ENCODE results near the gene PPP1R3E.
"Not testable (repeated sequence)": the region's sequence is repeated elsewhere in the genome, so short reads cannot be mapped to it uniquely, and the experiment has no call there.

Gene PPP1R3E, protein sequence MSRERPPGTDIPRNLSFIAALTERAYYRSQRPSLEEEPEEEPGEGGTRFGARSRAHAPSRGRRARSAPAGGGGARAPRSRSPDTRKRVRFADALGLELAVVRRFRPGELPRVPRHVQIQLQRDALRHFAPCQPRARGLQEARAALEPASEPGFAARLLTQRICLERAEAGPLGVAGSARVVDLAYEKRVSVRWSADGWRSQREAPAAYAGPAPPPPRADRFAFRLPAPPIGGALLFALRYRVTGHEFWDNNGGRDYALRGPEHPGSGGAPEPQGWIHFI

GRCh38 chr14:23302290-23303225 is at the start of gene PPP1R3E:
Gene PPP1R3E, minus strand, starts transcription at chr14:23302859. Its CDS starts 283 bp downstream, at chr14:23302576.
- DNase-seq (ENCODE audit: low read depth) = peak; percentile 79

GRCh38 chr14:23351681-23352505 is 49.2 kb upstream of the PPP1R3E start:
- no peak for DNase-seq (ENCODE audit: low read depth)

DNA sequence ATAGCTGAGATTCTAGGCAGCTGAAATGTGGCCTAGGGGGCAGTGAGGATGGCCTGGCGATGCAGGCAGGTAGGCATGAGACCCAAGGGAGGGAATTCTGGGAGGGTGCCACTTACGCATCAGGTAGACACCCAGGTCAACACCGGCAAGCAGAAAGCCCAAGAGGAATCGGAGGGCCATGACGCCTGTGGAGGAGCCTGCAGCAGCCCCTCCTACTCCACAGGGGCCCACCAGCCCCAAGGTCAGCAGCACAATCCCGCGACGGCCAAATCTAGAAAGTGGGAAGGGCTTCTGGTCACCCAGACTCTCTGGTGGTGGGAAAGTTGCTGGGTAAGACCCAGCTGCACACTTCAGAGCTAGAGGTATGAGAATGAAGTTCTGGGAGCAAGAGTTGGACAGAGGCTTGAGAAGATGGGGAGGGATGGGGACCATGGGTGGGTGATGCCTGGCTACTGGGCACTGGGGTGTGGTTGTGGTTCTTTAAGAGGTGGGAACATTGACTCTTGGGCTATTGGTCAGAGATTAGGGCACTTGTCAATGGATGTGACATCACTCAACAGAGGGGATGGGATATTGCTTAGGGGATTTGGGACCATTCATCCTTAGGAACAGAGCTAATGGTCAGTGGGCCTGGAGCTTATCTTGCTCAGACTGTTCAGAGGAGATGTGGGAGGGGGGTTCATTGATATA is 46.6 kb upstream of the PPP1R3E start:
- no peak for DNase-seq (ENCODE audit: low read depth)

- DNase-seq (ENCODE audit: low read depth) = no peak
Observed at GRCh38 chr14:23348297-23348655, 45.6 kb upstream of the PPP1R3E start.

- no peak for DNase-seq (ENCODE audit: low read depth)
Observed at GRCh38 chr14:23347406-23348296, 45.0 kb upstream of the PPP1R3E start.

- no peak for DNase-seq (ENCODE audit: low read depth)
Observed at GRCh38 chr14:23346693-23347405, 44.2 kb upstream of the PPP1R3E start.

DNA sequence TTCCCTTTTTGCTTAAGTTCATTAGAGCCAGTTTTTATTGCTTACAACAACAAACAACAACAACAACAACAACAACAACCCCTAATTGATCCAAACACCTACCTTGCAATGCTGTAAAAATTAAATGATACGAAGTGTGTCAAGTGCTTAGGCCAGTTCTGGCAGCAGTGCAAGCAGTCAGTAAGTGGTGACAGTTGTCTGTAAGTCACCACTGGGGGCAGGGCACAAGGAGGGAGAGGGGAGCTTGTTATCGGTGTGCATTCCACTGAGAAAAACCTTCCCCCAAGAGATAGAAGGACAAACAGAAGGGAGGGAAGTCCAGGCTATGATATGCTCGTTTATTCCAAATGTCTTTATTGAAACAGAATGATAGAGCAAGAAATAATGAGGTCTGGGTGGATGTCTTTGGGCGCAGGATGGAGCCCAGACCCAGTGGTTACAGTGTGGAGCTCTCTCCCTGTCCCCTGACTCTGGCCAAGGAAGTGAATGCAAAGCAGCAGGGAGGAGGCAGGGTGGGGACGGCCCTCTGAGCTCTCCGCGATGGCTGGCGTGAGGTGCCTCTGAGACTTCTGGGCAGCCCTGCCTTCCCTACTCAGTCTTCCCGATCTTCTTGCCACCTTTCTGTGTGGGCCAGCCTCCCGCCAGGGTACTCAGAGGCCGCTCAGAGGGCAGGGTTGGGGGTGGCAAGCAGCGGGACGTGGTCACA is 43.5 kb upstream of the PPP1R3E start:
- DNase-seq (ENCODE audit: low read depth) = no peak

GRCh38 chr14:23344481-23344880 is 41.8 kb upstream of the PPP1R3E start:
- DNase-seq (ENCODE audit: low read depth) = no peak

GRCh38 chr14:23339506-23340268 is 37.0 kb upstream of the PPP1R3E start:
- no peak for DNase-seq (ENCODE audit: low read depth)

- DNase-seq (ENCODE audit: low read depth) = no peak
Observed at GRCh38 chr14:23335623-23336022, 33.0 kb upstream of the PPP1R3E start.

DNA sequence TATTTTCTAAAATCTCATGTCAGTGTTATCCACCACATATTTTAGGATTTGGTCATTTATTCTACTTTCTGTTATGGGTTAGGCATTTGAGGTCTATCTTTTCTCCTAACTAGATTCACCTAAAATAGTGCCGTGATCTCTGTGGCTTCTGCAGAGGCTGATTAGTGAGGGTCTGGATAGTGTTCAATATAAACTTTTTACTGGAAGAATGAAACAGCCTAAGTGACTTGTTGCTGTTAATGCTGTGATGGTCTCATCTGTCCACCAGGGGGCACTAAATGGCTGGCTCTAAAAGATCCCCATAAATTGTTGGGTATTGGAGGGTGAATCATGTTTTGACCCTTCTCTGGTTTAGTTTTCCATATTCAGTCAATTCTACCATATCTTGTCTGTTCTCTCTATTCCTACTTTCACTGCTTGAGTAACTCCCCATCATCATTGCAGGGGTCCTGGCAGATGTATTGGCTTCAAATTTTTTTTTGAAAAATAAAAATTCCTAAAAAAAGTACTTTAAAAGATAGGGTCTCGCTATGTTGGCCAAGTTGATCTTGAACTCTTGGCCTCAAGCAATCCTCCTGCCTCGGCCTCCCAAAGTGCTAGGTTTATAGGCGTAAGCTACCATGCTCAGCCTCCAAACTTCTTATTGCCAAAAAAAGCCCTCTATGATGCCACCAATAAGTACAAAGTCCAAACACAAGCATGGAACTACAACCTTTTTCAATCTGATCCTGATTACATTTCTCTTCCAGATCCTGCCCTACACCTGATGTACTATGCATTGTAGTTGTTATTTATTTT is 25.5 kb upstream of the PPP1R3E start:
- DNase-seq (ENCODE audit: low read depth) = peak; percentile 34

DNA sequence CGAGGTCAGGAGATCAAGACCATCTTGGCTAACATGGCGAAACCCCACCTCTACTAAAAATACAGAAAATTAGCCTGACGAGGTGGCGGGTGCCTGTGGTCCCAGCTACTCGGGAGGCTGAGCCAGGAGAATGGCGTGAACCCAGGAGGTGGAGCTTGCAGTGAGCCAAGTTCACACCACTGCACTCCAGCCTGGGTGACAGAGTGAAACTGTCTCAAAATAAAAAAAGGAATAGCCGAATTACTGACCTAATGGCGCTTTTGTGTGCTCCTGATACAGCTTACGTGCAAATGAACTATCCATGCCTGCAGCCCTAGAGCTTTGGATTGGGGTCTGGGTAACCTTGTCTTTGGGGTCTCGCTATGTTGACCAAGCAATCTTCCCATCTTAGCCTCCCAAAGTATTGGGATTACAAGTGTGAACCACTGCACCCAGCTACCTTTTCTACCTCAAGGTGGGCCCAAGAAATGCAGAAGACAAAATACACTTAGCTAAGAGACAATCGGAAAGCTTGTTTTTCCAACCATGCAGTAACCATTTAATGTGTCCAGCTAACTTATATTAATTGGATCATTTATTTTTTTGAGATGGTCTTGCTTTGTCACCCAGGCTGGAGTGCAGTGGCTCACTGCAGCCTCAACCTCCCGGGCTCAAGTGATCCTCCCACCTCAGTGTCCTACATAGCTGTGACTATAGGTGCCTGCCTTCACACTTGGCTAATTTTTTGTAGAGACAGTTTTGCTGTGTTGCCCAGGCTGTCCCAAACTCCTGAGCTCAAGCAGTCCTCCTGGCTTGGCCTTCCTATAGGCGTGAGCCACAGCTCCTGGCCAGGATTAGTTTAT is 24.1 kb upstream of the PPP1R3E start:
- DNase-seq (ENCODE audit: low read depth) = no peak

- DNase-seq (ENCODE audit: low read depth) = not testable (repeated sequence)
Observed at GRCh38 chr14:23325746-23326145, 23.1 kb upstream of the PPP1R3E start.

DNA sequence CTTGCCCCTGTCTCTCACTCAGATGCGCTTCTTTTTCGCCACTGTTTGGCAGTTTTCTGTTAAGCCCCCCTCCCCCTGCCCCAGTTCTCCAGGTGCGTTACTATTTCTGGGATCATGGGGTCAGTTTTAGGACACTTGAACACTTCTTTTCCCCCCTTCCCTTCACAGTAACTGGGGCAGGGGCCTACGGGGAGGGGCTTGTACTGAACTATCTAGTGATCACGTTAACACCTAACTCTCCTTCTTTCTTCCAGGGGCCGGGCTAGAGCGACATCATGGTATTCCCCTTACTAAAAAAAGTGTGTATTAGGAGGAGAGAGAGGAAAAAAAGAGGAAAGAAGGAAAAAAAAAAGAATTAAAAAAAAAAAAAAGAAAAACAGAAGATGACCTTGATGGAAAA is 22.3 kb upstream of the PPP1R3E start:
- no peak for DNase-seq (ENCODE audit: low read depth)

GRCh38 chr14:23324455-23324846 is 21.8 kb upstream of the PPP1R3E start:
- DNase-seq (ENCODE audit: low read depth) = no peak

GRCh38 chr14:23323838-23324454 is 21.3 kb upstream of the PPP1R3E start:
- no peak for DNase-seq (ENCODE audit: low read depth)
